Liver (tissue), 9 donors: ENCODE measurements around the gene ZNF865. TPM values are rescaled to one million over a fixed set of nuclear protein-coding genes. Genes with fewer than 3 reads are reported as not detected.

ENCODE experiments used
- DNase-seq: peaks from one replicate; pipeline ENCODE4 v3.0.0-alpha.2; 2017; ENCODE audit warnings: low spot score
- H3K27ac ChIP-seq, 2 donors: one replicate each; pipeline ENCODE4 v1.7.0; 2013; ENCODE audit warnings: inconsistent platforms in 2 of 2, low read length in 2 of 2, control low read depth in 1 of 2, low read depth in 1 of 2, mild to moderate bottlenecking in 1 of 2
- H3K27me3 ChIP-seq, 4 donors: one replicate each; pipeline versions ENCODE4 v1.6.1 to v1.7.0; 2013; ENCODE audit warnings: low read length in 3 of 4, inconsistent platforms in 1 of 4, mild to moderate bottlenecking in 1 of 4, moderate library complexity in 1 of 4; ENCODE audit not compliant: control insufficient read depth in 4 of 4, insufficient read depth in 4 of 4
- H3K36me3 ChIP-seq, 4 donors: one replicate each; pipeline versions ENCODE4 v1.6.1 to v1.7.0; 2013; ENCODE audit warnings: low read length in 3 of 4, mild to moderate bottlenecking in 3 of 4, low read depth in 1 of 4, moderate library complexity in 1 of 4; ENCODE audit not compliant: control insufficient read depth in 4 of 4, insufficient read depth in 3 of 4
- H3K4me1 ChIP-seq, 4 donors: one replicate each; pipeline versions ENCODE4 v1.6.1 to v1.7.0; 2013; ENCODE audit warnings: low read length in 3 of 4, mild to moderate bottlenecking in 3 of 4, moderate library complexity in 1 of 4; ENCODE audit not compliant: control insufficient read depth in 4 of 4, insufficient read depth in 4 of 4
- H3K4me3 ChIP-seq, 3 donors: one replicate each; pipeline versions ENCODE4 v1.6.1 to v1.7.0; 2013; ENCODE audit warnings: low read length in 3 of 3, control low read depth in 1 of 3, low read depth in 1 of 3, mild to moderate bottlenecking in 1 of 3
- H3K9ac ChIP-seq, 2 donors: one replicate each; pipeline ENCODE4 v1.7.0; 2013; ENCODE audit warnings: low read length in 2 of 2, mild to moderate bottlenecking in 2 of 2, moderate library complexity in 2 of 2, control low read depth in 1 of 2, low read depth in 1 of 2
- H3K9me3 ChIP-seq, 4 donors: one replicate each; pipeline versions ENCODE4 v1.6.1 to v1.7.0; 2013; ENCODE audit warnings: low read length in 3 of 4; ENCODE audit not compliant: control insufficient read depth in 4 of 4
- EGR1 ChIP-seq, 2 donors: IDR thresholded peaks; 2 replicates each; pipeline ENCODE4 v1.6.1; 2016 to 2018; ENCODE audit warnings: antibody characterized with exemption in 2 of 2, low read depth in 2 of 2
- FOXA1 ChIP-seq: IDR thresholded peaks from 2 replicates; pipeline ENCODE4 v1.6.1; 2016; ENCODE audit warnings: antibody characterized with exemption
- FOXA2 ChIP-seq: IDR thresholded peaks from 2 replicates; pipeline ENCODE4 v1.6.1; 2016; ENCODE audit warnings: antibody characterized with exemption
- GABPA ChIP-seq, 2 donors: IDR thresholded peaks in 1 of 2; conservative IDR thresholded peaks in 1 of 2; 2 replicates each; pipeline ENCODE4 v1.6.1; 2016; ENCODE audit warnings: antibody characterized with exemption in 2 of 2, mild to moderate bottlenecking in 1 of 2, moderate library complexity in 1 of 2
- HNF4A ChIP-seq, 2 donors: conservative IDR thresholded peaks; 2 replicates each; pipeline ENCODE4 v1.6.1; 2016; ENCODE audit warnings: antibody characterized with exemption in 2 of 2, mild to moderate bottlenecking in 2 of 2
- HNF4G ChIP-seq: IDR thresholded peaks from 2 replicates; pipeline ENCODE4 v1.6.1; 2016; ENCODE audit warnings: antibody characterized with exemption
- JUND ChIP-seq, 2 donors: IDR thresholded peaks; 2 replicates each; pipeline ENCODE4 v1.6.1; 2016; ENCODE audit warnings: antibody characterized with exemption in 2 of 2
- NR2F2 ChIP-seq: IDR thresholded peaks from 2 replicates; pipeline ENCODE4 v1.6.1; 2016; ENCODE audit warnings: antibody characterized with exemption
- RAD21 ChIP-seq, 2 donors: IDR thresholded peaks; 2 replicates each; pipeline ENCODE4 v1.6.1; 2016; ENCODE audit warnings: antibody characterized with exemption in 2 of 2, mild to moderate bottlenecking in 2 of 2
- RXRA ChIP-seq, 2 donors: IDR thresholded peaks; 2 replicates each; pipeline ENCODE4 v1.6.1; 2017 to 2018; ENCODE audit warnings: antibody characterized with exemption in 2 of 2, mild to moderate bottlenecking in 1 of 2
- SP1 ChIP-seq: IDR thresholded peaks from 2 replicates; pipeline ENCODE4 v1.6.1; 2018; ENCODE audit warnings: antibody characterized with exemption, mild to moderate bottlenecking
- TAF1 ChIP-seq: conservative IDR thresholded peaks from 2 replicates; pipeline ENCODE4 v1.6.1; 2016; ENCODE audit warnings: antibody characterized with exemption, mild to moderate bottlenecking
- YY1 ChIP-seq: IDR thresholded peaks from 2 replicates; pipeline ENCODE4 v1.6.1; 2016; ENCODE audit warnings: antibody characterized with exemption, mild to moderate bottlenecking
- ZBTB33 ChIP-seq: IDR thresholded peaks from 2 replicates; pipeline ENCODE4 v1.6.1; 2016; ENCODE audit warnings: antibody characterized with exemption
- WGBS: extraction: QIAGEN DNeasy Blood & Tissue Kit; methylation state at CpG from one replicate; pipeline ENCODE4 v1.1.7; 2013; 5-methylcytosine and 5-hydroxymethylcytosine counted together
- polyA plus RNA-seq, 2 donors: library from polyadenylated mRNA; stranded (reverse) in 1 of 2; unstranded in 1 of 2; fragments of 200-250 nt in 1 of 2; fragments of >200 nt in 1 of 2; fragmentation: Nextera tagmentation in 1 of 2; extraction: Ambion mirVana in 1 of 2; gene quantifications; one replicate each; pipeline versions ENCODE4 v1.2.1 to v1.2.3, GENCODE V29; 2013 to 2015
- total RNA-seq, 2 donors: library from RNA; depleted of rRNA; stranded (reverse); fragments of >200 nt; gene quantifications; one replicate each; pipeline ENCODE4 v1.2.3, GENCODE V29; 2014
- TF ChIP-seq, protein P1 (sequence below): IDR thresholded peaks from 2 replicates; pipeline ENCODE4 v1.6.1; 2016; ENCODE audit warnings: antibody characterized with exemption, mild to moderate bottlenecking
- TF ChIP-seq, protein P2 (sequence below): IDR thresholded peaks from 2 replicates; pipeline ENCODE4 v1.6.1; 2016; ENCODE audit warnings: antibody characterized with exemption
- TF ChIP-seq, protein P3 (sequence below): IDR thresholded peaks from 2 replicates; pipeline ENCODE4 v1.6.1; 2016; ENCODE audit warnings: antibody characterized with exemption
- TF ChIP-seq, protein P4 (sequence below): fragments of 150-350 bp; IDR thresholded peaks from 2 replicates; pipeline ENCODE4 v1.5.1; 2017; ENCODE audit warnings: improper control_type of control experiment, low read depth, low read length; ENCODE audit not compliant: missing input control
- donor health status: healthy.
- donor health status: healthy.
- donor health status: healthy.
- donor health status: healthy.
- donor health status: healthy.

ZNF865 gene
- total and polyA plus RNA-seq, 4 donors, result 0.38 to 3.1 (median 1.6) TPM

DNA sequence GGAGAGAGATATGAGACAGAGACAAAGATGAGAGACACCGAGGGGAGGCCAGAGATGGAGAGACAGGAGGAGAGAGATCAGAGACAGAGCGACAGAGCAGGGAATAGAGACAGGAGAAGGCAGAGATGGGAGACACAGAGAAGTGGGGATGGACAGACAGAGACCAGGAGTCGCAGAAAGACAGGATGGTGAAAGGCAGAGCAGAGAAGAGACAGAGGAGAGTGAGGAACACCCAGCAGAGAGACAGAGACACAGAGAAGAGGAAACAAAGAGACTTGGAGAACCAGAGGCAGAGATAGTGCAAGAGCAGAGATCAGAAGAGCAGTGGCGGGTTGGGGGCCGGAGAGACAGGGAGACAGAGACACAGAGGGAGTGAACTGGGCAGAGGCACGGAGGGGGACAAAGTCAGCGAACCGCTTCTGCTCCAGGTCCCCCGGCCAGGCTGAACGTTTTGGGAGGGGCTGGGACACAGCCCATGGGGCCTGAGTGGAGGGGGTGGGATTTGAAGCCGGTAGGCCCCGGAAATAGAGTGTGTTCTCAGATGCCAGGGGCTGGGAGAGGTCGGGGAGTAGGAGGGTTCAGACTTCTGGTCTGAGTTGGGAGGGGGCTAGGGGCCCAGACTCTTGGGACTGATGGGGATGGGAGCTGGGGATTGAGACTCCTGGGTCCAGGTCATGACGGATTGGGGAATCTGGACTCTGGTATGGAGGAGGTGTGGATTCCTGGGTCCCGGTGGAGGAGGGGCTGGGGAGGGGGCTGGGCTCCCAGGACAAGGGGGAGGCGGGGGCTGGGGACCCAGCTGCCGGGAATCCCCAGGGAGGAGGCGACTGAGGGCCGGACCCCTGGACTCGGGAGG is 25.5 kb upstream of the ZNF865 start:
- peak in 1 of 2 donors; percentile 10 for TF ChIP-seq HNF4A (conservative IDR thresholded peaks at IDR 0.05)
- TF ChIP-seq, protein P1, sequence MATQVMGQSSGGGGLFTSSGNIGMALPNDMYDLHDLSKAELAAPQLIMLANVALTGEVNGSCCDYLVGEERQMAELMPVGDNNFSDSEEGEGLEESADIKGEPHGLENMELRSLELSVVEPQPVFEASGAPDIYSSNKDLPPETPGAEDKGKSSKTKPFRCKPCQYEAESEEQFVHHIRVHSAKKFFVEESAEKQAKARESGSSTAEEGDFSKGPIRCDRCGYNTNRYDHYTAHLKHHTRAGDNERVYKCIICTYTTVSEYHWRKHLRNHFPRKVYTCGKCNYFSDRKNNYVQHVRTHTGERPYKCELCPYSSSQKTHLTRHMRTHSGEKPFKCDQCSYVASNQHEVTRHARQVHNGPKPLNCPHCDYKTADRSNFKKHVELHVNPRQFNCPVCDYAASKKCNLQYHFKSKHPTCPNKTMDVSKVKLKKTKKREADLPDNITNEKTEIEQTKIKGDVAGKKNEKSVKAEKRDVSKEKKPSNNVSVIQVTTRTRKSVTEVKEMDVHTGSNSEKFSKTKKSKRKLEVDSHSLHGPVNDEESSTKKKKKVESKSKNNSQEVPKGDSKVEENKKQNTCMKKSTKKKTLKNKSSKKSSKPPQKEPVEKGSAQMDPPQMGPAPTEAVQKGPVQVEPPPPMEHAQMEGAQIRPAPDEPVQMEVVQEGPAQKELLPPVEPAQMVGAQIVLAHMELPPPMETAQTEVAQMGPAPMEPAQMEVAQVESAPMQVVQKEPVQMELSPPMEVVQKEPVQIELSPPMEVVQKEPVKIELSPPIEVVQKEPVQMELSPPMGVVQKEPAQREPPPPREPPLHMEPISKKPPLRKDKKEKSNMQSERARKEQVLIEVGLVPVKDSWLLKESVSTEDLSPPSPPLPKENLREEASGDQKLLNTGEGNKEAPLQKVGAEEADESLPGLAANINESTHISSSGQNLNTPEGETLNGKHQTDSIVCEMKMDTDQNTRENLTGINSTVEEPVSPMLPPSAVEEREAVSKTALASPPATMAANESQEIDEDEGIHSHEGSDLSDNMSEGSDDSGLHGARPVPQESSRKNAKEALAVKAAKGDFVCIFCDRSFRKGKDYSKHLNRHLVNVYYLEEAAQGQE, result no peak
- Histone ChIP-seq H3K27me3 (no peaks in the 10 kb centered on the region), H3K36me3 (peaks cover 0 to 7% (median 2%) of the 10 kb centered on the region in 4 donors), H3K9ac (peak overlapping the region; percentile 62 to 74), H3K9me3 (no peaks in the 10 kb centered on the region), H3K27ac (peak overlapping the region; percentile 68 to 75), H3K4me1 (peaks cover 6 to 27% (median 25%) of the 10 kb centered on the region in 4 donors), H3K4me3 (peak overlapping the region; percentile 71 to 95 (median 82))
- 15% methylated on average over 20 of the region's 20 CpGs for WGBS
- DNase-seq, result no peak

DNA sequence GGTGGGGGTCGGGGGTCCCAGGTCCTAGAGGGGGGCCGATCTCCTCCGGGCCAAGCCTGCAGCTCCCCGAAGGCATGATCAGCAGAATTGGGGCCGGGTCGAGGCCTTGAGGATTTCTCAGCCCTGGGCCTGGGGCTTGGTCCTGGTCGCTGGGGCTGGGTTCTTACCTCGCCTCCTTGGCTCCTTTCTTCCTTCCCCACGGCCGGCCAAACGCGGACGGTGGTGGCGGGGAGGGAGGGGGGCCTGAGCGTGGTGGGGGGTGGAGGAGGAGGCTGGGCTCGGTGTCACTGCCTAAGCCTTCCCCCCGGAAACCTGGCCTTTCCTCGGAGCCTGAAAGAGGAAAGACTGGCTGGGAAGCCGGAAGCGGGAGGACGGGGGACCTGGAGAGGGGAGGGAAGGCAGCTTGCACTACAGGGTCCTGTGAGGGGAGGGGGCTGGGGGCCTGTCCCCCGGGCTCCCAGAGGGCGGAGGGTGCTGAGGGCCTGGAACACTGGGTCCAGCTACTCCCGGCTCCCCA is 24.8 kb upstream of the ZNF865 start, which contains the start of gene ZNF579:
ZNF579 (minus strand) TSS at position 221 of the 517 bp plus-strand sequence. CDS start 1,209 bp downstream, outside the sequence.
- H3K27me3 ChIP-seq, result no peaks in the 10 kb centered on the region
- WGBS, result under 1% methylated on average over 24 of the region's 24 CpGs
- H3K9me3 ChIP-seq, result no peaks in the 10 kb centered on the region
- H3K27ac ChIP-seq, result peak within 1 kb of the TSS; percentile 68 to 75
- peak within 1 kb of the TSS; percentile 71 to 95 (median 82) for H3K4me3 ChIP-seq
- TF ChIP-seq FOXA1, result no peak
- TF ChIP-seq, protein P2, sequence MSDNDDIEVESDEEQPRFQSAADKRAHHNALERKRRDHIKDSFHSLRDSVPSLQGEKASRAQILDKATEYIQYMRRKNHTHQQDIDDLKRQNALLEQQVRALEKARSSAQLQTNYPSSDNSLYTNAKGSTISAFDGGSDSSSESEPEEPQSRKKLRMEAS, result no peak
- TF ChIP-seq EGR1 (IDR thresholded peaks at IDR 0.05; ENCODE audit: low read depth in 2 of 2), result no peak
- TF ChIP-seq ZBTB33, result no peak
- peak; percentile 7 for TF ChIP-seq SP1
- TF ChIP-seq GABPA (IDR thresholded peaks at IDR 0.05 in 1 of 2, conservative IDR thresholded peaks at IDR 0.05 in 1 of 2), result peak; percentile 87 to 90
- TF ChIP-seq RXRA (IDR thresholded peaks at IDR 0.05), result no peak
- TF ChIP-seq TAF1, result no peak
- TF ChIP-seq HNF4G, result no peak
- TF ChIP-seq, protein P3, sequence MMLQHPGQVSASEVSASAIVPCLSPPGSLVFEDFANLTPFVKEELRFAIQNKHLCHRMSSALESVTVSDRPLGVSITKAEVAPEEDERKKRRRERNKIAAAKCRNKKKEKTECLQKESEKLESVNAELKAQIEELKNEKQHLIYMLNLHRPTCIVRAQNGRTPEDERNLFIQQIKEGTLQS, result no peak
- TF ChIP-seq, protein P4, sequence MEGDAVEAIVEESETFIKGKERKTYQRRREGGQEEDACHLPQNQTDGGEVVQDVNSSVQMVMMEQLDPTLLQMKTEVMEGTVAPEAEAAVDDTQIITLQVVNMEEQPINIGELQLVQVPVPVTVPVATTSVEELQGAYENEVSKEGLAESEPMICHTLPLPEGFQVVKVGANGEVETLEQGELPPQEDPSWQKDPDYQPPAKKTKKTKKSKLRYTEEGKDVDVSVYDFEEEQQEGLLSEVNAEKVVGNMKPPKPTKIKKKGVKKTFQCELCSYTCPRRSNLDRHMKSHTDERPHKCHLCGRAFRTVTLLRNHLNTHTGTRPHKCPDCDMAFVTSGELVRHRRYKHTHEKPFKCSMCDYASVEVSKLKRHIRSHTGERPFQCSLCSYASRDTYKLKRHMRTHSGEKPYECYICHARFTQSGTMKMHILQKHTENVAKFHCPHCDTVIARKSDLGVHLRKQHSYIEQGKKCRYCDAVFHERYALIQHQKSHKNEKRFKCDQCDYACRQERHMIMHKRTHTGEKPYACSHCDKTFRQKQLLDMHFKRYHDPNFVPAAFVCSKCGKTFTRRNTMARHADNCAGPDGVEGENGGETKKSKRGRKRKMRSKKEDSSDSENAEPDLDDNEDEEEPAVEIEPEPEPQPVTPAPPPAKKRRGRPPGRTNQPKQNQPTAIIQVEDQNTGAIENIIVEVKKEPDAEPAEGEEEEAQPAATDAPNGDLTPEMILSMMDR, result no peak
- TF ChIP-seq JUND (IDR thresholded peaks at IDR 0.05), result no peak
- TF ChIP-seq HNF4A (conservative IDR thresholded peaks at IDR 0.05), result no peak
- no peak for TF ChIP-seq NR2F2
- no peak for TF ChIP-seq FOXA2
- TF ChIP-seq YY1, result peak; percentile 42
- no peak for TF ChIP-seq RAD21 (IDR thresholded peaks at IDR 0.05)
- peaks cover 7 to 31% (median 25%) of the 10 kb centered on the region in 4 donors for H3K4me1 ChIP-seq
- peaks cover 0 to 7% (median 2%) of the 10 kb centered on the region in 4 donors for H3K36me3 ChIP-seq
- peak; percentile 76 for DNase-seq
- peak within 1 kb of the TSS; percentile 62 to 74 for H3K9ac ChIP-seq
